Bronchial epithelial cell (primary cell): ENCODE measurements around the gene PRIMPOL. TPM values are rescaled to one million over a fixed set of nuclear protein-coding genes. Genes with fewer than 3 reads are reported as not detected.

Experiments
- DNase-seq: peaks from one replicate; pipeline ENCODE4 v3.0.0-alpha.2; 2010; ENCODE audit warnings: low read depth
- FAIRE-seq: peaks from 2 replicates; lab custom pipeline; 2011; peaks lifted over from hg19 to GRCh38; lab: Jason Lieb, UNC
- H3K27me3 ChIP-seq: 2 replicates; pipeline ENCODE4 v1.5.1; 2011; ENCODE audit warnings: low read length; ENCODE audit not compliant: control insufficient read depth, insufficient read depth
- H3K36me3 ChIP-seq: 2 replicates; pipeline ENCODE4 v1.5.1; 2011; ENCODE audit warnings: low read length; ENCODE audit not compliant: control insufficient read depth, insufficient read depth
- H3K4me3 ChIP-seq: 2 replicates; pipeline ENCODE4 v1.5.1; 2011; ENCODE audit warnings: mild to moderate bottlenecking, low read depth, low read length, control low read depth
- CTCF ChIP-seq: IDR thresholded peaks from 2 replicates; pipeline ENCODE4 v1.5.1; 2011; ENCODE audit warnings: mild to moderate bottlenecking, moderate library complexity, low read length, control low read depth, inconsistent platforms; ENCODE audit not compliant: insufficient read depth, severe bottlenecking
- total RNA-seq: library from RNA; depleted of rRNA; stranded (reverse); fragments of >200 nt; gene quantifications from 2 replicates; pipeline ENCODE4 v1.2.1, GENCODE V29; 2014

The PRIMPOL gene
- total RNA-seq, 1 donor from 2014 or later, result 6.3 TPM

GRCh38 chr4:184721254-184721653 lies 71.7 kb downstream of the PRIMPOL start:
- Histone ChIP-seq H3K27me3 (no peaks in the 10 kb centered on the region), H3K4me3 (no peak overlapping the region), H3K36me3 (peaks cover 1% of the 10 kb centered on the region)
- DNase-seq (no peak), FAIRE-seq (no peak)
- TF ChIP-seq CTCF, result no peak

- Histone ChIP-seq H3K36me3 (peaks cover 1% of the 10 kb centered on the region), H3K27me3 (no peaks in the 10 kb centered on the region), H3K4me3 (no peak overlapping the region)
- FAIRE-seq (no peak), DNase-seq (no peak)
- TF ChIP-seq CTCF, result peak; percentile 8
Measured at GRCh38 chr4:184722798-184723197, 73.3 kb downstream of the PRIMPOL start.

GRCh38 chr4:184727430-184727829 lies 77.9 kb downstream of the PRIMPOL start:
- DNase-seq (no peak), FAIRE-seq (no peak)
- Histone ChIP-seq H3K27me3 (no peaks in the 10 kb centered on the region), H3K36me3 (peaks cover 1% of the 10 kb centered on the region), H3K4me3 (no peak overlapping the region)
- TF ChIP-seq CTCF, result no peak

GRCh38 chr4:184728858-184729257 lies 79.3 kb downstream of the PRIMPOL start:
- no peak for FAIRE-seq
- peak; percentile 88 for DNase-seq
- no peak for TF ChIP-seq CTCF
- Histone ChIP-seq H3K36me3 (peaks cover 1% of the 10 kb centered on the region), H3K4me3 (no peak overlapping the region), H3K27me3 (no peaks in the 10 kb centered on the region)

GRCh38 chr4:184729946-184730345 lies 80.4 kb downstream of the PRIMPOL start:
- TF ChIP-seq CTCF, result no peak
- no peaks in the 10 kb centered on the region for H3K36me3 ChIP-seq
- DNase-seq, result no peak
- no peaks in the 10 kb centered on the region for H3K27me3 ChIP-seq
- H3K4me3 ChIP-seq, result no peak overlapping the region
- FAIRE-seq, result no peak

- no peaks in the 10 kb centered on the region for H3K36me3 ChIP-seq
- FAIRE-seq (no peak), DNase-seq (no peak)
- no peaks in the 10 kb centered on the region for H3K27me3 ChIP-seq
- H3K4me3 ChIP-seq, result no peak overlapping the region
- no peak for TF ChIP-seq CTCF
Measured at GRCh38 chr4:184731056-184731455, 81.5 kb downstream of the PRIMPOL start.
